ENCODE results near the gene NAA20. TPM values are rescaled to one million over a fixed set of nuclear protein-coding genes. Genes with fewer than 3 reads are reported as not detected.

The NAA20 gene
- total RNA-seq, 4 donors from 2014 or later: 45.5 to 73.2 (median 61.5) TPM

- H3K4me1 ChIP-seq: peaks cover 29 to 44% of the 10 kb centered on the region in 2 donors
- H3K27me3 ChIP-seq: no peaks in the 10 kb centered on the region
- peak overlapping the region in 3 of 4 donors; percentile 87 to 98 (median 91) for H3K27ac ChIP-seq
- ATAC-seq (no peak), DNase-seq (no peak)
- intact Hi-C loops (cut with DNase I; ENCODE audit: low total_unique reads) (loop anchor here (10.0 kb wide), 1 partner anchor 637 kb away; the partner anchor contains the start of gene RALGAPA2), in situ Hi-C loops (cut with MboI; ENCODE audit: low sequenced_read_pairs in 4 of 4) (loop anchor here in 3 of 4 donors (5.0 to 25.0 kb wide), 3 partner anchors 154 to 509 kb away; no protein-coding TSS in a partner anchor)
- TF ChIP-seq POLR2A (IDR thresholded peaks at IDR 0.05) (no peak), CTCF (IDR thresholded peaks at IDR 0.05 in 4 of 5, conservative IDR thresholded peaks at IDR 0.05 in 1 of 5) (no peak)
- peaks cover 0 to 9% of the 10 kb centered on the region in 2 donors for H3K36me3 ChIP-seq
- no peaks in the 10 kb centered on the region for H3K9me3 ChIP-seq
- H3K4me3 ChIP-seq: no peak overlapping the region
Observed at GRCh38 chr20:20078041-20078440, 60.9 kb downstream of the NAA20 start.

- Histone ChIP-seq H3K4me3 (no peak overlapping the region), H3K9me3 (no peaks in the 10 kb centered on the region), H3K27me3 (no peaks in the 10 kb centered on the region), H3K36me3 (peaks cover 0 to 9% of the 10 kb centered on the region in 2 donors), H3K4me1 (peaks cover 26 to 43% of the 10 kb centered on the region in 2 donors), H3K27ac (peak overlapping the region in 3 of 4 donors; percentile 30 to 98 (median 87))
- DNase-seq (no peak), ATAC-seq (no peak)
- TF ChIP-seq POLR2A (IDR thresholded peaks at IDR 0.05) (no peak), CTCF (IDR thresholded peaks at IDR 0.05 in 4 of 5, conservative IDR thresholded peaks at IDR 0.05 in 1 of 5) (no peak)
- intact Hi-C loops (cut with DNase I; ENCODE audit: low total_unique reads) (loop anchor here (10.0 kb wide), 1 partner anchor 636 kb away; the partner anchor contains the start of gene RALGAPA2), in situ Hi-C loops (cut with MboI; ENCODE audit: low sequenced_read_pairs in 4 of 4) (loop anchor here in 3 of 4 donors (5.0 to 25.0 kb wide), 3 partner anchors 153 to 508 kb away; no protein-coding TSS in a partner anchor)
Observed at GRCh38 chr20:20079102-20079784, 62.1 kb downstream of the NAA20 start.

Other genes with a start within 250 kb of the NAA20 start
- 10 to 100 TPM; 32.2 to 45.3 (median 39.2) TPM for gene CRNKL1, start 35.1 kb downstream of the NAA20 start, total RNA-seq
- gene CFAP61, start 35.2 kb downstream of the NAA20 start, total RNA-seq: 10 to 100 TPM; 17.1 to 94.8 (median 41.4) TPM